Measurements from ENCODE around the gene KCNAB3.
A peak's percentile ranks its signal among the peaks of the same experiment; 100 is the strongest.
"Not testable (repeated sequence)": the region's sequence is repeated elsewhere in the genome, so short reads cannot be mapped to it uniquely, and the experiment has no call there.

The KCNAB3 gene

DNA sequence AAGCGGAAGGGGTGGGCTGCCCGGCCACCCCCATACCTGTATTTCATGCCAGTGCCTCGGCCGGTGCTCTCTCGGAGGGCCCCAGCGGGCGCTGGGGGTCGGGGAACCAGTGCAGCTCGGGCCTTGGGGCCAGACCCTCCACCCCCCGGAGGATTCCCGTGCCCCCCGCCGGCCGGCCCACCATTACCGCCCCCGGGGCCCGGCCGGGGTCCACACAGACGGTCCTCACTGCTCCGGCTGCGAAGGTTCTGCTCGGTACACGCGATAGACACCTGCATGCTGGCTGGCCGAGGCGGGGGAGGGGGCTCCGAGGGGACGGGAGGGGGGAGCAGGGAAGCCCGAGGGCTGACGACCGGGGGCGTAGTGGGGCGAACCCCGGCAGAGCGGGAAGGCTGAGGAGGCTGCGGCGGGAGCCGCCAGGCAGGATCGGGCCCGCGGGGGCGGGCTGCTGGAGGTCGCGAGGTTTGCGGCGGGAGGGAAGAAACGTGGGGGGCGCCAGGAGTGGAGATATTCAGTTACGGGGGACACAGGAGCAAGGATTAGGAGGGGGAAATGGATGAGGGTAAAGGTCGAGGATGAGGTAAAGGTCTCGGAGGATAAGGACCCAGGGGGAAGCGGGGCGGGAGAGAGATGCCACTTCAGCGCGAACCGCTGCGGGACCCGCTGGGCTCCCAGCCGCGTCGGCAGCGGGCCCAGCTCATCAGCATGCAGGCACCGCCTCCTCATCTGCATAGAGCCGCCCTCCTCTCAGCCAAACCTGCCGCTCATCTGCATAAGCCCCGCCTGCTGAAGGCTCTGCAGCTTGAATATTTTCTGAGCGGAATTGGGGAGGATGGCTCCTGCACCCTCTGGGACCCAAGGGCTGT lies at the start of gene KCNAB3:
TSS of gene KCNAB3 (minus strand) at position 699 of the 866 bp plus-strand sequence. CDS start at position 278, 421 bp downstream.
- DNase-seq = peak in 1 of 3 donors; percentile 12

DNA sequence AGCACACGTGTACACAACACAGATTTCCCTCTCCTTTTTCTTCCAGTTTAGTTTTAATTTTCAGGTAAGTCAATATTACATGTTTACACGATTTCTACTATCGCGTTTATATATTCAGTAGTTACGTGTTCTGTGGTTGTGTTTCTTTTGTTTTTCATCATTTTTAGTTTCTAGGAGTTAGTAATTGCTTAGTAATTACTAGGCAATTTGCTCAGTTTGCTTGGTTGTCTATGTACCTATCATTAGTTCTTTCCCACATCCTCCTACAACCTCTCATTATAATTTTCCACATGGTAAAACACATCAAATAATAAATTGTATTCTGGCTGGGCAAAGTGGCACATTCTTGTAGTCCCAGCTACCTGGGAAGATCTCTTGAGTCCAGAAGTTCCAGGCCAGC lies 48.1 kb upstream of the KCNAB3 start:
- no peak for DNase-seq

DNA sequence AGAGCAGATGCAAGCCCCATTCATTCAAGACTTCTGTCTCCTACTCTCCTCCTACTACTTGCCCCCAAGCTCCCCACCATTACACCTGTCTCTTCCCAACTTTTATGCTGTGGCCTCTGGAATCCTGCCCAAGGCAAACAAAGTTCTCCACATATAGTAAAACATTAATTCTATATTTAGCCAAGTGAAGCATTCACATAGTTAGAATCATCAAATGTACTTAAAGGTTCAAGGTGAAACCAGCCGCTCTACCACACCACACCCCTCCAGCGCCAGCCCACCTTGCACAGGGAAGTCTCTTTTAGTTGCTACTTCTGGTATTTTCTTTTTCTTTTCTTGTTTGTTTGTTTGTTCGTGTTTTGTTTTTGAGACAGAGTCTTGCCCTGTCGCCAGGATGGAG lies 47.4 kb upstream of the KCNAB3 start:
- DNase-seq = no peak

DNA sequence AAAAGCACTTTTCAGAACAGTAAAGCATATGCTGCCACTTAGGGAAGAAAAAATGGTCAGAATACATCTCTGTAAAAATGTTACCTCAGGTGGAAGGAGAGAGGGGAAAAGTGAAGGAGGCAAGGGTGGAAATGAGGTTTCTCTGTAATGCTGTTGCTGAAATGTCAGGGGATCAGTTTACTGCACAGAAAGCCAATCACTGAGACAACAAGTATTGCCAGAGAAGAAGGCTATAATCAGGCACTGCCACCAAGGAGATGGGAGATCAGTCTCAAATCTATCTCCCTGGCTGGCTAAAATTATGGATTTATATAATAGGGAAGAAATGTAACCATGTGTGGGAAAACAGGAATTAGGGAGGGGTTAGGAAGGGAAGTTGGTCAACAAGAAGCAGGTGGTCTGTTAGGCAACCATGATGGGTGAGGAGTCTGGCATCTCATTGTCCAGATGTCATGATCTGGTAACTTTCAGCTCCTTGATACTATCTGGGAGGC lies 45.0 kb upstream of the KCNAB3 start:
- DNase-seq = no peak

DNA sequence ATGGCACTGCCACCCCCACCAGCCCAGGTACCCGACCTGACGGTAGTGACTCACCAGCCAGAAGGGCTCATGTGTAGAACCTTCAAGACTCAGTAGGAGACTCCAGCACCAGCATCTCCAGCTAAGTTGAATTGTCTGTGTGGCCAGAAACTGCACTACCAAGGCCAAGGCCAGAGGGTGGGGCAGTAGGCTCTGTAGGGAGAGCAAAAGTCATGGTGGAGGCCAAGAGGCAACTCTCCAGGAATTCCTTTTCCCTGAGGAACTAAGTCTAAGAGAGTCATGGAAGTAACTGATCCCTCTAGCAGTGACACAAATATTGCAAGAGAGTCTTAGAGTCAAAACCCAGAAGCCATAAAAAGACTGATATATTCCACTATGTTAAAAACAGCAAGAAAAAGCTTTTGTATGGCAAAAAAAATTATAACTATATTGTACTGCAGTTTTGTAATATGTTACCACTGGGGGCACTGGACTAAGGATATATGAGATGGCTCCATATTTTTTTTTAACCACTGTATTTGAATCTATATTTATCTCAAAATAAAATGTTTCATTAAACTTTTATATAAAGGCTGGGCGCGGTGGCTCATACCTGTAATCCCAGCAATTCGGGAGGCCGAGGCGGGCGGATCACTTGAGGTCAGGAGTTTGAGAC lies 42.6 kb upstream of the KCNAB3 start:
- DNase-seq = peak in 1 of 3 donors; percentile 13

DNA sequence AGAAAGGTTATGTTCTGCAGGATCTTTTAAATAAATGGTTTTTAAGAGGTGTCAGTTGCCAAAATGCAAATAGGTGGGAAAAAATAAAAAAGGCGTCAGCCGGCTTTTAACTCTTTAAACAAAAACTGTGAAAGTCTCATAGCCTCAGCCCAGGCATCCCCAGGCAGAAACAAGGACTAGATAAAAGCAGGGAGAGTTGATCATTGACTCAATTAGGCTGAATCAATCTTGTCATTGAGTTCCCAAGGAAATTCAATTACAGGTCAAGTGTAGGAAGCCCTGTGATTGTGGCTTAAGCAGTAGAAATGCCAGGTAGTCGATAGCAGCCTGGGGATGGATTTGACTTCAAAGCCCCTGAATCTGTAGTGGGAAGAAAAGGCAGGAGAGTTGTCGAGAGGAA lies 42.0 kb upstream of the KCNAB3 start:
- DNase-seq = no peak

DNA sequence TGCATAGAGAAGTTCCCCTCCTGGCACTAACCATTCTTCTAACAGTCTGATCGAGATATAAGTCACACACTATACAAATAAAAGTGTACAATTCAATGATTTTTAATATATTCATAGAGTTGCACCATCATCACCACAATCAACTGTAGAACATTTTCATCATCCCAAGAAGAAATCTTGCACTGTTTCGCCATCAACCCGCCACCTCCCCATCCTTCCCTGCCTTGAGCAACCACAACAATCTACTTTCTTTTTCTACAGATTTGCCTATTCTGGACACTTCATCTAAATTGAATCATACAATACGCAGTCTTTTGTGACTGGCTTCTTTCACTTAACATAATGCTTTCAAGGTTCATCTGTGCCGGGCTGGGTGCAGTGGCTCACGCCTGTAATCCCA lies 39.8 kb upstream of the KCNAB3 start:
- DNase-seq = peak; percentile 72 to 83 (median 74)

DNA sequence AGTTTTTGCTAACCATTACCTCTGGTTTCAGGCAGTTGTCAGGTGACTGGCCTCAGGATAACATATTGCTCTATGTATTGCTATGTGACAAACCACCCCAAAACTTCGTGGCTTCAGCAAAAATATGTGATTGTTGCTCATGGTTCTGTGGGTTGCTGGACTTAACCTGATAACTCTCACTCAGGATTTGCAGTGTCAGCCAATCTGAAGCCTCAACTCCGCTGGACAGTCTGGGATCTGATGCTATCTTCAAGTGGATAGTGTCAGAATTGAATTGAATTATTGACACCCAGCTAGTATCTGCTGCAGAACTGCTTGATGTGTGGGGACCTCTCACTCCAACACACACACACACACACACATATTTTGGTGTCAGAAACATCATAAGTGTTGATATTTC lies 38.1 kb upstream of the KCNAB3 start:
- no peak for DNase-seq

DNA sequence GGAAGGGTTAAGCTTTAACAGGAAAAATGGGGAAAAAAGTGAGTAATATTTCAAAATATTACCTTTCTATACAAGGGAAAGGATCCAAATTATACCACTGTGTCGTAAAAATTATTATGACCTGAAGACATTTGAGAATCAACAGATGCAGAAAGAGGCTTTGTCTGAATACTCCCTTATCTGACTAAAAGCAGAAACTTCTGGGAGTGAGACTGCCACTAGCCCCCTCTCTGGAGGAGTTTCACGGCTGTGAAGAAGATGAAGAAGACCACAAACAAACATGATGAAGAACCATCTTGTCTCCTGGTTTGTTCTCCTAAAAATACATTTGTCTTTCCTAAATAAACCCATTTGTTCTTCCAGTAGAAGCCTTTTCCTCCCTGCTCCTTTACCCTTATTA lies 31.8 kb upstream of the KCNAB3 start:
- DNase-seq = no peak

DNA sequence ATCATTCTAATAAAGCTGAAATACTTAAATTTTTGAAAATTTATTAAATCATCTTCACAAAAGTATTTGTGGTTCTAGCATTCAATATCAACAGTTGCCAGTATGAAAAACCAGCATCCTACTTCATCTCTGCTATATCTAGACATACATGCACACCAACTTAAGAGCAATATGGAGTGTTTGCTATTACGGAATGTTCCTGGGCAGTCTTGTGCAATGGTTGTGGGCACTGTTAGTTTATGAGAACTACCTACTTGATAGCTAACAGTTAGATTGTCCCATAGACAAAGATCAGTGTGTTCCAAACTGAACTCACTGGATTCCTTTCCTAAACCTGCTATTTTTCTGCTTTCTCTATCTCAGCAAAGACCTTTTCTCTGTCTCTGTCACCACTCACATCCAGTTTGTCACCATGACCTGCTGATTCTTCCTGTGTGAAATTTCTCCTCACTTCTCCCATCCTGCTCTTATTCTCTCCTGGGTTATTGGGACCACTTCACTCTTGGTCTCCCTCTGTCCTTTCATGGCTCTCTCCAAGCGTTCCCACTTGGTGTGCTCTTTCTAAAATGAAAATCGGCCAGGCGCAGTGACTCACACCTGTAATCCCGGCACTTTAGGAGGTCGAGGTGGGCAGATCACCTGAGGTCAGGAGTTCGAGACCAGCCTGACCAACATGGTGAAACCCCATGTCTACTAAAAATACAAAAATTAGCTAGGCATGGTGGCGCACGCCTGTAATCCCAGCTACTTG lies 30.0 kb upstream of the KCNAB3 start:
- peak; percentile 38 to 58 (median 44) for DNase-seq

DNA sequence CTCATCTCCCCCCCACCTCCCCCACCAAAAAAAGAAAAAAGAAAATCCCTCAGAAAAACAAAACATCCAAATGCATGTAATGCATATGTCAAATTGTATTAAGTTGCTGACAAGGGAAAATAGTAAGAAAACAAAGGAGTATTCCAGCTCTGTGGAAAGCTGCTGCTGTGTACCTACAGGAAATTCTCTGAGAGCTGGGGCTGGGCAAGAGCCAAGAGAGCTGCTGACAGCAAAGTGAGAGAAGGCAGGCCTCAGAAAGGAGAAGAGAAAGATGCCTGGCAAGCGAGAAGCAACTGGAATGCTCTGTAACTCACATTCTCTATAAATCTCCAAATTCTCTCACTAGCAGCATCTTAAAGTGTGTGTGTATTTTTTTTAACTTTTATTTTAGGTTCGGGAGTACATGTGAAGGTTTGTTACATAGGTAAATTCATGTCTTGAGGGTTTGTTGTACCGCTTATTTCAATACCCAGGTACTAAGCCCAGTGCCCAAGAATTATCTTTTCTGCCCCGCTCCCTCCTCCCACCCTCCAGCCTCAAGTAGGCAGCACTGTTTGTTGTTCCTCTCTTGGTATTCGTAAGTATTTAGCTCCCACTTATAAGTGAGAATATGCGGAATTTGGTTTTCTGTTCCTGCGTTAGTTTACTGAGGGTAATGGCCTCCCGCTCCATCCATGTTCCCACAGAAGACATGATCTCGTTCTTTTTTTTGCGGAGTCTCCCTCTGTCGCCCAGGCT lies 26.7 kb upstream of the KCNAB3 start:
- peak; percentile 6 to 32 (median 12) for DNase-seq

DNA sequence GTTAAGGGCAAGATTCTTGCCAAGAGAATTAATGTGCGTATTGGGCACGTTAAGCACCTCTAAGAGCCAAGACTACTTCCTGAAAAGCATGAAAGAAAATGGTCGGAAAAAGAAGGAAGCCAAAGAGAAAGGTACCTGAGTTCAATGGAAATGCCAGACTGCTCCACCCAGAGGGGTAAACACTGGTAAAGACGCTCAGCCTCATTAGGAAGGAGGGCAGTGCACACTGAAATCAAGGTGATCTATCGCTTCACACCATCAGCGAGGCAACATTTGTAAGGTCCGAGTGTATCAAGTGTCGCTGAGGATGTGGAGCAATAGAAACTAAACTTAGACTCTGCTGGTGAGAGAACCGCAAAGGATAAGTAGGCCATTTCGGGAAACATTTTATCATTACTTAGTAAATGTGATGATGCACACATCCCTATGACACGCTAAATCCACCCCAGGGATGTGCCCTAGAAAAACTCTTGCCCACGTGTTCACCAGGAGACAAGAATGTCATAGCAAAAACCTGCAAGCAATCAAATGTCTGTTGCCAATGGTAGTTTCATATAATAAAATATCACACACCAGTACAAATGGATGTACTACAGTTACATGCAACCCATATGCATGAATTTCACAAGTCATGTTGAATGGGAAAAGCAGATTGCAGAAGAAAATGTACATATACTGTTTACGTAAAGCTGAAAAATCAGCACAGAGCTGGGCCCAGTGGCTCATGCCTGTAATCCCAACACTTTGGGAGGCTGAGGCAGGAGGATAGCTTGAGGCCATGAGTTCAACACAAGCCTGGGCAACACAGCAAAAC lies 26.0 kb upstream of the KCNAB3 start:
- DNase-seq = no peak

DNA sequence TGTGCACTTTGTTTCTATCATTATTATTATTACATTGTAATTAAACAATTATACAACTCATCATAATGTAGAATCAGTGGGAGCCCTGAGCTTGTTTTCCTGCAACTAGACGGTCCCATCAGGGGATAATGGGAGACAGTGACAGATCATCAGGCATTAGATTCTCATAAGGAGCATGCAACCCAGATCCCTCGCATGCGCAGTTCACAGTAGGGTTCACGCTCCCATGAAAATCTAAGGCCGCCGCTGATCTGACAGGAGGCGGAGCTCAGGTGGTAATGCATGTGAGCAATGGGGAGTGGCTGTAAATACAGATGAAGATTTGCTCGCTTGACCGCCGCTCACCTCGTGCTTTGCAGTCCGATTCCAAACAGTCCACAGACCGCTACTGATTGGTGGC lies 23.6 kb upstream of the KCNAB3 start:
- not testable (repeated sequence) for DNase-seq

DNA sequence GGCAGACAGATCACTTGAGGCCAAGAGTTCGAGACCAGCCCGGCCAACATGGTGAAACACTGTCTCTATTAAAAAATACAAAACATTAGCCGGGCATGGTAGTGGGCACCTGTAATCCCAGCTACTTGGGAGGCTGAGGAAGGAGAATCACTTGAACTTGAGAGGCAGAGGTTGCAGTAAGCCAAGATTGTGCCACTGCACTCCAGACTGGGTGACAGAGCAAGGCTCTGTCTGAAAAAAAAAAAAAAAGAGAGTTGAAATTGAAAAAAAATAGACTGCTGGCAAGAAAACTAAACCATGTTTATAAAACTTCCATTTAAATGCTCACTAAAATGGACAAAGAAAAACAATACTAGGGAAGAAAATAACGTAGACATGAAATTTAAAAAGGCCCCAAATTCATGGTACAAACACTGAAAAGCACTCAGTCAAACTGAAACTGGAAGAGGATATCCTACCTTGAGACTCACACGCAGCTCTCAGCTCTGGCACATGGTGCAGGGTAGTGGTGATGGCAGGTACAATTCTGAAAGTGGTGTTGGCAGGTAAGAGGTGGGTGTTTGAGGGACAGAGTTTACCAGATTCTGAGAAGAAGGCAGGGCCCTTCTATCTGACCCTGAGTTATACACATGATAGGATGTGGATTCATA lies 21.6 kb upstream of the KCNAB3 start:
- no peak for DNase-seq

DNA sequence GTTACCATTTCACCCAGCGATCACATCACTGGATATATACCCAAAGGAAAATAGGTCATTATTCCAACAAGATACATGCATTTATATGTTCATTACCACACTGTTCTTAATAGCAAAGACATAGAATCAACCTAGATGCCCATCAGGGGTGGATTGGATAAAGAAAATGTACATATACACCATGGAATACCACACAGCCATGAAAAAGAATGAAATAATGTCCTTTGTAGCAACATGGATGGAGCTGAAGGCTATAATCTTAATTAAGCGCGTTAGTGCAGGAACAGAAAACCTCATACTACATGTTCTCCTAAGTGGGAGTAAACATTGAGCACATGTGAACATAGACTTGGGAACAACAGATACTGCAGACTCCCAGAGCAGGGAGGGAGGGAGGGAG lies 20.9 kb upstream of the KCNAB3 start:
- no peak for DNase-seq

DNA sequence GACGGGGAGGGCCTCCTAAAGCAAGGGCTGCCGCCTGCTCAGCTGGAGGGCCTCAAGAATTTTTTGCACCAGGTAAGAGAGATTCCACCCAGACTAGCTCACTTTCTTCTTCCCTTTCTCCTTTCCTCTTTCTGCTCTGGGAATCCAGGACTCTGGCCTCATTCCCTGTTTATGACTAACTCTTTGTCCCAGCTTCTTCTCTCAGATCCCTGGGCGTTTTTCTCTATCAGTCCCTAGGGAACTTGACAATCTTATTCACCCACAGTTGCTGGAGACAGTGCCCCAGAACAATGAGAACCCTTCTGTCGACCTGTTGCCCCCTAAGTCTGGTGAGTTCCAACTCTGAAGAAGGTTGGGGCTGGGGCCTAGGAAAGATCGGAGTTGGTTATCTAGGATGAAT lies 18.0 kb upstream of the KCNAB3 start:
- DNase-seq = no peak

DNA sequence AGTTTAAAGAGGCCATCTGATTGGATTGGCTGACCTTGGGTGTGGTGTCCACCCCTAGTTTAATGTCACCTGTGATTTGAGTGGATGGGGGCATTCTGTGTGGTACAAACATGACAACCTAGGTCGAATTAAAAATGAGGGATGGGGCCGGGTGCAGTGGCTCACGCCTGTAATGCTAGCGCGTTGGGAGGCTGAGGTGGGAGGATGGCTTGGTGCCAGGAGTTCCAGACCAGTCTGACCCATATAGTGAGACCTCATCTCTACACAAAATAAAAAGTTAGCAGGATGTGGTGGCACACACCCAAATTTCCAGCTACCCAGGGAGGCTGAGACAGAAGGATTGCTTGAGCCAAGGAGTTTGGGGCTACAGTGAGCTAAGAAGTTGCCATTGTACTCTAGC lies 16.8 kb upstream of the KCNAB3 start:
- no peak for DNase-seq

DNA sequence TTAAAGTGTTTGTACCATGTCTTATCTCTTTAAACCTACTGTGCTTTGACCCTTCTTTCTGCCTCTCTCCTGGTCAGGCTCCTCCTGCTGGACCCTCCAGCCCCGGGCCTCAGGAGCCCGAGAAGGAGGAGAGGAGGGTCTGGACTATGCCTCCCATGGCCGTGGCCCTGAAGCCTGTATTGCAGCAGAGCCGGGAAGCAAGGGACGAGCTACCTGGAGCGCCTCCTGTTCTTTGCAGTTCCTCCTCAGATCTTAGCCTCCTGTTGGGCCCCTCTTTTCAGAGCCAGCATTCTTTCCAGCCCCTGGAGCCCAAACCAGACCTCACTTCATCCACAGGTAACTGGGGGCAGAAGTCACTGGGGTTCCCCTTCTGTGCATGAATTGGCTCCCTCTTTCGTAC lies 16.0 kb upstream of the KCNAB3 start:
- DNase-seq = no peak

DNA sequence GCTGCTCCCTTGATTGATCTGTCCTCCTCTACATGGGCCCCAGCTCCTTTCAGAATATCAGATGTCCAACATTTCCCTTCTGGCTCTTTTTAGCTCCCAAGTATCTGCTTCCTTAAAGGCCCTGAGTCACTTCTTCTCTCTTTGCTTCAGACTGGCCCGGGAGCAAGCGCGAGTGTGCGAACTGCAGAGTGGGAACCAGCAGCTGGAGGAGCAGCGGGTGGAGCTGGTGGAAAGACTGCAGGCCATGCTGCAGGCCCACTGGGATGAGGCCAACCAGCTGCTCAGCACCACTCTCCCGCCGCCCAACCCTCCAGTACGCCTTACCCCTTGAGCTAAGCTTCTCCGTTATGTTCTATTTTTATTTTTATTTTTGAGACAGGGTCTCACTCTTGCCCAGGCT lies 14.7 kb upstream of the KCNAB3 start:
- no peak for DNase-seq

DNA sequence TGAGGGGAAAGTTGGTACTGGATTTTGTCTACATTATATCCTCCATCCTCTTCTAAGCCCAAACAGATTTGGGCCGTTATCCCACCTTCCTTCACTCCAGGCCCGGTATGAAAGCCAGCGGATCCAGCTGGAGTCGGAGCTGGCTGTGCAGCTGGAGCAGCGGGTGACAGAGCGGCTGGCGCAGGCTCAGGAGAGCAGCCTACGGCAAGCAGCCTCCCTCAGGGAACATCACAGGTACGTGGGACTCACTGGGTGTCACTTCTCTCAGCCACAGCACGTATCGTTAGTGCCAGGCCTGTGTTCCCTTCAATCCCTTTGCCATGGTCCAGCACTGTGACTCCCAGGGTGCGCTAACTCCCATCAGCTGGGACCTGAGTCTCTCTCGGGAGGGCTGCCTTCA lies 13.6 kb upstream of the KCNAB3 start:
- no peak for DNase-seq

DNA sequence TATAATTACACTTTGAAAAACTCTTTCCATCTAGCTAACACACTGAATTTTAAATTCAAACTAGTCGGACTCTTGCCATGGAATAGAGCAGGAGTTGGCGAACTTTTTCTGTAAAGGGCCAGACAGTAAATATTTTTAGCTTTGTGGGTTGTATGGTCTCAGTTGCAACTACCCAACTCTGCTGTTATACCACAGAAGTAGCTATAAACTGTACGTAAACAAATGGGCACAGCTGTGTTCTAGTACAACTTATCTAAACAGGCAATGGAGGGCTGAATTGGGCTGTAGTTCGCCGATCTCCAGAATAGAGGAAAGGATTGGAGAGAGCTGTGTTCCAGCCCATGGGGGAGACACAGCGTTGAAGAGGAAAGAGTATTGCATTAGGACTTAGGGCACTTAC lies 11.1 kb upstream of the KCNAB3 start:
- DNase-seq = no peak

Data from suppressor macrophage treated with lipopolysaccharide for 1 hour (primary cell).